ENCODE data around the gene ACAN. TPM values are rescaled to one million over a fixed set of nuclear protein-coding genes. Genes with fewer than 3 reads are reported as not detected.

The ACAN gene
- total RNA-seq (not detected), polyA plus RNA-seq (under 1 TPM in 1 of 3 donors, not detected in 2; 0.05 TPM), total RNA-seq (0 to 0.07 (median 0) reads per million in 6 experiments)

DNA sequence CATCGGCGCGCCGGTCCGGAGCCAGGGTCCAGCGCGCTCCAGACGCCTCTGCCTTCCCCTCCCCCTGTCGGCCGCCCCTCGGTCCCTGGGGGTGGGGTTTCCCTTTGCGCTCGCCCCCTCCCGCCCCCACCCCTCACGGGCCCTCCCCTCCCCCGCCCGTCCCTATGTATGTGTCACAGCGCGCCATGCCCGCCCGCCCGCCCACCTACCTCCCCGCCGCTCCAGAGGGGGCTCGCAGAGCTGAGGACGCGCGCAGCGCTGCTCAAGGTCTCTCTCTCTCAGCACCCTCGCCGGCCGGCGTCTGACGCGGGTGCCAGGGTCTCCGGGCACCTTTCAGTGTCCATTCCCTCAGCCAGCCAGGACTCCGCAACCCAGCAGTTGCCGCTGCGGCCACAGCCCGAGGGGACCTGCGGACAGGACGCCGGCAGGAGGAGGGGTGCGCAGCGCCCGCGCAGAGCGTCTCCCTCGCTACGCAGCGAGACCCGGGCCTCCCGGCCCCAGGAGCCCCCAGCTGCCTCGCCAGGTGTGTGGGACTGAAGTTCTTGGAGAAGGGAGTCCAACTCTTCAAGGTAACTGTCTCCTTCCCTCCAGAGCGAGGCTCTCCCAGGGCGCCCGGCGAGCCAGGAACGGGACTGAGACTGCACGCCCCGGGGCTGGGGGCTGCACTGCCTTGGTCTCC lies at the start of gene ACAN:
ACAN (plus strand) TSS at position 196 of the 679 bp plus-strand sequence. CDS start 32,771 bp downstream, outside the sequence.
- DNase-seq: no peak
- Mint-ChIP-seq H3K4me3 (peak within 1 kb of the TSS in 9 of 10 donors; percentile 51 to 82 (median 73)), H3K27me3 (peaks cover 40 to 95% (median 59%) of the 10 kb centered on the region in 5 donors), H3K9me3 (no peaks in the 10 kb centered on the region), H3K36me3 (peaks cover 0 to 2% (median 0%) of the 10 kb centered on the region in 3 donors), H3K4me1 (peaks cover 4 to 20% (median 9%) of the 10 kb centered on the region in 4 donors), H3K27ac (peak within 1 kb of the TSS in 2 of 10 donors; percentile 54 to 70)
- no peak for ATAC-seq
- POLR2A ChIA-PET: no interaction called here

DNA sequence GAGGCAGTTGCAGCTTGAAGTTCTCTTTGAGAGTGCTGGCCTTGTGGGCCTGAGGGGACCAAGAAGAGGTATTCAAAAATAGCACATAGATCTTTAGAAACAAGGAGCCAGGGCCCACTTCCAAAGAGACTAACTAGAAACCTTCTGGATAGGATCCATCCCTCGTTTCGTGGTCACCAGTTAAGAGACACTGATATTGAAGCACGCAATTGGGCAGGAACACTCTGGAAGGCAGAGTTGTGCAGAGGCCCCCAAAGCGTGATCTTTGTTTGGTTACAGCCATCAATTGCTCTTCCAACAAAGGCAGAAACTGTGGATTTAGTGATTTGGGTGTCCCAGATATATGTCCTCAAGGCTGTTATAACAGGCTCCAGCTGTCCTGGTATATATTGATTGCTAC lies 46.7 kb upstream of the ACAN start:
- Mint-ChIP-seq H3K4me1 (peaks cover 0 to 2% (median 0%) of the 10 kb centered on the region in 4 donors), H3K4me3 (no peak overlapping the region), H3K36me3 (no peaks in the 10 kb centered on the region), H3K9me3 (peaks cover 0 to 11% (median 0%) of the 10 kb centered on the region in 9 donors), H3K27me3 (peaks cover 0 to 8% (median 3%) of the 10 kb centered on the region in 5 donors), H3K27ac (no peak overlapping the region)
- POLR2A ChIA-PET: no interaction called here
- DNase-seq (no peak), ATAC-seq (no peak)

DNA sequence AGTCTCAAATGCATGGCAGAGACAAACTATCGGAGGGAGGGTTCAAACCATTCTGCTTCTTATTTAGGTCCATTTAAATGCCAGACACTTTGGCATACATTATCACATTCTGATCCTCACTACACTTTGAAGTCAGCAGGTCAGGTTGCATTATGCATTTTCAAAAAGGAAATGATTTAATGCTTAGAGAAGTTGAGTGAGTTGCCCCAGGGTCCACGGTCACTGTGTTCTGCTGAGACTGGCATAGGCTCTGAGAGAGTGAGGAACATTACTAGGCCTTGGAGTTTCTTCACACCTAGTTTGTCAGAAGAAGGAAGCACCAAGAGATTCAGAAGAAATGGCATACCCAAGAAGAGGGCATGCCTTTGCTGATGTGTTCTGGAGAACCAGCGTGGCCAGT lies 46.3 kb upstream of the ACAN start:
- Mint-ChIP-seq H3K27ac (no peak overlapping the region), H3K27me3 (peaks cover 0 to 8% (median 3%) of the 10 kb centered on the region in 5 donors), H3K36me3 (no peaks in the 10 kb centered on the region), H3K4me3 (no peak overlapping the region), H3K9me3 (peaks cover 0 to 11% (median 0%) of the 10 kb centered on the region in 9 donors), H3K4me1 (peaks cover 0 to 2% (median 0%) of the 10 kb centered on the region in 4 donors)
- ATAC-seq (no peak), DNase-seq (no peak)
- POLR2A ChIA-PET: no interaction called here

DNA sequence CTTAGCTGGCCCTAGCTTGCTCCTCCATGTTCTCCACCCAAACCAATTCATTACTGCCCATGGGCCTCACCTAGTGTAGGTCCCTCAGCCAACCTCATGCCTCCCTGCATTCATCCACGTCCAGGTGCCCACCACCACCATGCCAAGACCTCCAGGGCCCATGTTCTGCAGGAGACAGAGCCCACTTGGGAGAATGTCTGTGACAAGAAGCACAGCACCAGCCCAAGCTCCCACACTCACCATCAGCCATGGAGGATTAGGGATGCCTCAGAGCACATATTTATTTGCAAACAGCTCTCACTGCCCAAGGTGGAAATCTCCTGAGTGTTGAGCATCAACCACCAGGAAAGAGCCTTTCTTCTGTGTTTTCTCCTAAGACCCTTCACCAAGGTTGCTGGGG lies 43.4 kb upstream of the ACAN start:
- Mint-ChIP-seq H3K36me3 (no peaks in the 10 kb centered on the region), H3K27ac (no peak overlapping the region), H3K4me3 (no peak overlapping the region), H3K27me3 (peaks cover 0 to 14% (median 1%) of the 10 kb centered on the region in 5 donors), H3K9me3 (peaks cover 0 to 11% (median 0%) of the 10 kb centered on the region in 9 donors), H3K4me1 (no peaks in the 10 kb centered on the region)
- DNase-seq (no peak), ATAC-seq (no peak)
- POLR2A ChIA-PET: no interaction called here

DNA sequence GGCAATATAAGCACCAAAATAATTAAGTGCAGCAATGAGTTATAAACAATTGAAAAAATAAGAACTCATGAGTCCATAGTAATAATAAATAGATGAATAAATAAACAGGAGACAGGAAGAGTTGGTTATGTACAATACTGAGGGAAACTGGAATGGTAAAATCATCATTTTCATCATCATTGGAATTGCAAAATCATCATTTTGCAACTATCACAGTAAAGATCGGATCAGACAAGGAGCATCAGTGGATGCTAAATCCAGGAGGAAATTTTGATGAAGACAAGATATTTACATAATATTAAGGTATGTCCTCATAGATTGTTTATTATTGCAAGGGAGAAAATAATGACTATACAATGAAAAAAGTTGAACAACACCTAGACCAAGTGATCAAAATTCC lies 38.8 kb upstream of the ACAN start:
- POLR2A ChIA-PET: no interaction called here
- Mint-ChIP-seq H3K4me1 (peaks cover 0 to 3% (median 1%) of the 10 kb centered on the region in 4 donors), H3K36me3 (peaks cover 0 to 4% (median 0%) of the 10 kb centered on the region in 3 donors), H3K9me3 (peaks cover 0 to 8% (median 0%) of the 10 kb centered on the region in 9 donors), H3K4me3 (no peak overlapping the region), H3K27me3 (peaks cover 9 to 30% (median 13%) of the 10 kb centered on the region in 5 donors), H3K27ac (no peak overlapping the region)
- DNase-seq: no peak
- ATAC-seq: no peak

DNA sequence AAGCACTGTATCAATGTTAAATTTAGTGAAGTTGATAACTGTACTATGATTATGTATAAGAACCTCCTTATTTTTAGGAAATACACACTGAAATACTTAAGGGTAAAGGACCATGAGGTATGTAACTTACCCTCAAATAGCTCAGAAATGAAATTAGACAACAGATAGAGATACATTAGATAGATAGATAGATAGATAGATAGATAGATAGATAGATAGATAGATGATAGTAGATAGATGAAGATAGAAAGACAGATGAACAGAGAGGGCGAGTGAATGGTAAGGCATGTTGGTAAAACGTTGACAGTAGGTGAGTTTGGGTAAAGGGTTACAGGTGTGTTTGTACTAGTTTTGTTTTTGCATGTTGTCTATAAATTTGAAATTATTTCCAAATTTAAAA lies 38.0 kb upstream of the ACAN start:
- DNase-seq (no peak), ATAC-seq (no peak)
- peaks cover 13 to 34% (median 21%) of the 10 kb centered on the region in 5 donors for H3K27me3 Mint-ChIP-seq
- peaks cover 0 to 8% (median 4%) of the 10 kb centered on the region in 4 donors for H3K4me1 Mint-ChIP-seq
- H3K9me3 Mint-ChIP-seq: peaks cover 0 to 13% (median 4%) of the 10 kb centered on the region in 9 donors
- peaks cover 0 to 11% (median 0%) of the 10 kb centered on the region in 3 donors for H3K36me3 Mint-ChIP-seq
- H3K4me3 Mint-ChIP-seq: no peak overlapping the region
- POLR2A ChIA-PET: no interaction called here
- H3K27ac Mint-ChIP-seq: no peak overlapping the region

DNA sequence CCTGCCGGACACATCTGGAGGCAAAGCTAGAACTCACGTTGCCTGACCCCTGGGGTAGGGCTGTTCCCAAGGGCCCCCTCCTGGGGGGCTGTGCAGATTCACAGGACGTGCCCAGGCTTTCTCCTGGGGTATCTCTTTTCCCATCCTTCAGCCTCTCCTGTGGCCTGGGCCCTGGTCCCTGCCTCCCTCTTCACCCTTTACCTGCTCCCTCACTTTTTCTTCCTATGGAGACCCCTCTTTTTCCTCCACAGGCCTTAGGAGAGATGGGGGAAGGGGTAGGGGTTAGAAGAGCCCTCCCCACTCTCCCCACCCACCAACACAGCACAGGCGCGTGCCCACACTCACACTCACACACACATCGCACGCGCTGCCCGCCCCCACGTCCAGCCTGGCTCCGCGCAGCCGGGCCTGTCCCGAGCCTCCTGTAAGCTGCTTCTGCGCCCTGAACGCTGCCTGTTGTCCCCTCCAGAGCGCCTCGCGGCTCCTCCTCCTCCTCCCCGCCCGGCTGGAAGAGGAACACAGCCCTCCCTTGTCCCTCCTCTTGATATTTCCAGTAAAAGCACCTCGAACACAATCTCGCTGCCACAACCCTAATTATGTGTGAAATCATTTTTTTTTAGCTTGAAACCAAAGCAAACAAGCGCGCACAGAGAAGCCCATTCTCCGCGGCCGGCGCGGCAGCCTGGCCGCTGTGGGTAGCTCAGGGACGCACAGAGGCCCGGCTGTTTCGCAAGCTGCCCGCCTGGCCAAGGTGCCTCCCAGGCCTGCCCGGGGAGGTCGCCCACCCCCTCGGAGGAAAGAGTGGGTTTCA lies 33.9 kb upstream of the ACAN start:
- peaks cover 0 to 8% (median 4%) of the 10 kb centered on the region in 4 donors for H3K4me1 Mint-ChIP-seq
- peak overlapping the region in 1 of 10 donors; percentile 7 for H3K4me3 Mint-ChIP-seq
- H3K27ac Mint-ChIP-seq: no peak overlapping the region
- ATAC-seq (no peak), DNase-seq (no peak)
- H3K27me3 Mint-ChIP-seq: peaks cover 26 to 52% (median 36%) of the 10 kb centered on the region in 5 donors
- peaks cover 0 to 25% (median 13%) of the 10 kb centered on the region in 9 donors for H3K9me3 Mint-ChIP-seq
- H3K36me3 Mint-ChIP-seq: peaks cover 0 to 28% (median 0%) of the 10 kb centered on the region in 3 donors
- POLR2A ChIA-PET: interaction anchor here (0.5 kb wide), 1 partner anchor 10 kb away, joined by 8 read pairs; no protein-coding TSS in a partner anchor

DNA sequence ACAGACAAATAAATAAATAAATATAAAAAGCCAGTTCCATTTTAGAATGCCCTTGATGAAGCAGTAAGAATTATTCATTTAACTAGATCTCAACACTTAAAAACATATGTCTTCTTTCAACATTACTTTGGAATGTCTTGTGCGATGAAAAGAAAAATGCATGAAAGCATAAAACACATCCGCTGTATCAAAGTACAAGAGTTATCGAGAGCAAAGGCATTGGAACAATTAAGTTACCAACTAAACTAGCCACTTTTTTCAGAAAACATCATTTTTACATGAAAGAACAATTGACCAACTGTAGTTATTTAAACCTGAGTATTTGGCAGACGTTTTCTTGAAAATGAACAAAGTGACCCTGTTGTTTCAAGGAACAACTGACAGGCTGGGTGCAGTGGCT lies 27.5 kb upstream of the ACAN start:
- Mint-ChIP-seq H3K36me3 (peaks cover 0 to 19% (median 3%) of the 10 kb centered on the region in 3 donors), H3K4me3 (no peak overlapping the region), H3K9me3 (peaks cover 0 to 38% (median 9%) of the 10 kb centered on the region in 9 donors), H3K27me3 (peaks cover 20 to 35% (median 26%) of the 10 kb centered on the region in 5 donors), H3K27ac (peak overlapping the region in 1 of 10 donors; percentile 32), H3K4me1 (no peaks in the 10 kb centered on the region)
- DNase-seq (no peak), ATAC-seq (no peak)
- POLR2A ChIA-PET: no interaction called here

DNA sequence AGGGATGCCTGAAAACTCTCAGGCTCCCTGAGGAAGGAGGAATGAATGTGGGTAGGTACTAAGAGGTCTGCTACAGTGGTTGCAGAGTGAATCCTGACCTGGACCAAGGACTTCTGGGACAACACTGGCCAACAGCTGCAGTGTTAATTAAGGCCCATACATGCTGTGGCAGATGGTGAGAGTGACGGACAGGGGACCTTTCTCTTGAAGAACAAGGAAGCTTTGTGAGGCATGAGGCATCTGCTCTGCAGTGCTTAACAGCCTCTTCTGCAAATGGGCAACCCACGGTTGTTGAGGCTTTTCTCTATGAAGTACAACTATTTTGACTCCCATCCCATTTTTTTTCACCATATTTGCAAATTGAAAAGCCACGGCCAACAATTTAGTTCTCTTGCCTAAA lies 26.6 kb upstream of the ACAN start:
- no peak for DNase-seq
- Mint-ChIP-seq H3K27ac (no peak overlapping the region), H3K27me3 (peaks cover 14 to 28% (median 20%) of the 10 kb centered on the region in 5 donors), H3K4me1 (no peaks in the 10 kb centered on the region), H3K36me3 (peaks cover 0 to 13% (median 3%) of the 10 kb centered on the region in 3 donors), H3K4me3 (no peak overlapping the region), H3K9me3 (peaks cover 0 to 30% (median 9%) of the 10 kb centered on the region in 9 donors)
- ATAC-seq: no peak
- POLR2A ChIA-PET: no interaction called here

DNA sequence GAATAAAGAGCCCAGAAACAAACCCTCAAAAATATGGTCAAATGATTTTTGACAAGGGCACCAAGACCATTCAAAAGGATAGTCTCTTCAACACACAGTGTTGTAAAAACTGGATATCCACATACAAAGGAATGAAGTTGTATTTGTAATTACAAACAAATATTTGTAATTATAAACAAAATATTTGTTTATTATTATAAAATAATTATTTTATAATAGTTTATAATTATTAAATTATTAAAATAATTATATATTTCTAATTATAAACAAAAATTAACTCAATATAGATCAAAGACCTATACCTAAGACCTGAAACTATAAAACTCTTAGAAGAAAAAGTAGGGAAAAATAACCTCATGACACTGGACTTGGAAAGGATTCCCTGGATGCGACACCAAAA lies 23.3 kb upstream of the ACAN start:
- Mint-ChIP-seq H3K4me1 (no peaks in the 10 kb centered on the region), H3K27ac (no peak overlapping the region), H3K9me3 (peaks cover 0 to 19% (median 9%) of the 10 kb centered on the region in 9 donors), H3K27me3 (peaks cover 0 to 33% (median 13%) of the 10 kb centered on the region in 5 donors), H3K4me3 (no peak overlapping the region), H3K36me3 (peaks cover 0 to 5% (median 3%) of the 10 kb centered on the region in 3 donors)
- POLR2A ChIA-PET: interaction anchor here (0.7 kb wide), 1 partner anchor 10 kb away, joined by 8 read pairs; no protein-coding TSS in a partner anchor
- DNase-seq (no peak), ATAC-seq (no peak)

DNA sequence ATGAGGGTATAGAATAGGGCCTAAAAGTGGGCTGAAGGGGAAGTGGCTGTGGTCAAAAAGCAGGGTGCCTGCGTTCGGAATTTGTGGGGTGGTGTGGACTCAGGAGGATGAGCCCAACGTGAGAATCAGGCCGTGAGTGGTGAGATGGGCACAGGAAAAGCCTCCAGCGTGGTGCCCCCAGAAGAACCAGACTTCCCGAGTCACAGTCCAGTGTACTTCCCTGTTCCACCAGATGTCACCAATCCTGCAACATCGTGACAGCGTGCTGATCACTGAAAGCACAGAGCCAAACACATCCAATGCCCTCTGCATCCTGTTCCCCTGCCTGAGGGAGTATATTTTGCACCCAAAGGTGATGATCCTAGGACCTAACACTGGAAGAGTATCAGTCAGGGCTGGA lies 20.8 kb upstream of the ACAN start:
- Mint-ChIP-seq H3K27me3 (peaks cover 0 to 22% (median 13%) of the 10 kb centered on the region in 5 donors), H3K9me3 (peaks cover 0 to 4% (median 0%) of the 10 kb centered on the region in 9 donors), H3K4me3 (no peak overlapping the region), H3K27ac (no peak overlapping the region), H3K4me1 (no peaks in the 10 kb centered on the region), H3K36me3 (no peaks in the 10 kb centered on the region)
- DNase-seq (no peak), ATAC-seq (no peak)
- POLR2A ChIA-PET: no interaction called here

DNA sequence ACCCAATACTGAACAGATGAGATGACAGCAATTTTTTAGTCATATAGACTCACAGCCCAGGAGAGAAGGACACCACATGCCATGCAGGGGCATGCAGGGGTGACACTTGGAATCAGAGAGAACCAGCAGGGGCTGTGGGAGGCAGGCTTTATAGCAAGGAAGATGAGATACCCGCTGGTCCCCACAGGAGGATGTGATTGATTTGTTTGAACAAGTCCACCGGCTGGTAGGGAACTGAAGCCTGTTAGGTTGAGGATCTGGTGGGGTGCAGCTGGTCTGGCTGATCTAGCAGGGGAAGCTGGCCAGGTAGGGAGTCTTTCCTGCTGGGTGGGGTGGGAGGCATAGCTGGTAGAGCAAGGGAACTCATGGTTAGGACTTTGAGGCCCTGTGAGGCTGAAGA lies 18.0 kb upstream of the ACAN start:
- ATAC-seq (no peak), DNase-seq (no peak)
- no peaks in the 10 kb centered on the region for H3K4me1 Mint-ChIP-seq
- H3K36me3 Mint-ChIP-seq: no peaks in the 10 kb centered on the region
- H3K4me3 Mint-ChIP-seq: no peak overlapping the region
- H3K27ac Mint-ChIP-seq: no peak overlapping the region
- H3K9me3 Mint-ChIP-seq: peaks cover 0 to 4% (median 0%) of the 10 kb centered on the region in 9 donors
- H3K27me3 Mint-ChIP-seq: peaks cover 0 to 15% (median 7%) of the 10 kb centered on the region in 5 donors
- POLR2A ChIA-PET: no interaction called here

DNA sequence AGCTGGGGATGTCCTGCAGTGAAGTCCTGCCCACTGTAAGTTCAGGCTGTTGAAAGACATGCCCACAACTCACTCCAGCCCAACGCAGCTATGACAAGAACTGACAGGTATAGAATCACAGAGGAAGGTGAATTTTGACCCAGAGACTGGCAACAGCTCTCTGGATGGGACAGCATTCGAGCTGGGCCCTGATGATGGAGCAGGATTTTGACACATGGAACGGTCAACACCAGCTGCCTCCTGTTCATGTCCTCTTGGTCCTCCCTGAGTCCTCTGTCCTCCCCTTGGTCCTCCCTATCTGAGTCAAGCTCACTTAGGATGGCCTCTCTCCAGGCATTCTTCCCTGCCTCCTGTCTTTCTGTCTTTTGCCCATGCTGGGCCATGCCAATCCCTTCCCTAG lies 15.2 kb upstream of the ACAN start:
- Mint-ChIP-seq H3K27me3 (peaks cover 15 to 20% (median 18%) of the 10 kb centered on the region in 5 donors), H3K27ac (no peak overlapping the region), H3K4me1 (no peaks in the 10 kb centered on the region), H3K4me3 (no peak overlapping the region), H3K9me3 (peaks cover 0 to 4% (median 0%) of the 10 kb centered on the region in 9 donors), H3K36me3 (no peaks in the 10 kb centered on the region)
- POLR2A ChIA-PET: no interaction called here
- ATAC-seq (no peak), DNase-seq (no peak)

All from naive thymus-derived CD8-positive, alpha-beta T cell (primary cell).